ENCODE data around the gene WDR83.
"Not testable (repeated sequence)": the region's sequence is repeated elsewhere in the genome, so short reads cannot be mapped to it uniquely, and the experiment has no call there.

The WDR83 gene

GRCh38 chr19:12666265-12667048, at the start of gene WDR83, which contains the start of gene MAN2B1:
WDR83 (plus strand) TSS chr19:12666807; CDS start chr19:12669791, 2,984 bp downstream.
MAN2B1 (minus strand) TSS chr19:12666742; CDS start chr19:12666701, 41 bp downstream.
- DNase-seq: peak; percentile 60 to 69 (median 65)

GRCh38 chr19:12617646-12618045, 49.0 kb upstream of the WDR83 start:
- no peak for DNase-seq

- DNase-seq: not testable (repeated sequence)
Measured at GRCh38 chr19:12621253-12622024, 45.2 kb upstream of the WDR83 start.

- DNase-seq: no peak
Measured at GRCh38 chr19:12623361-12624031, 43.1 kb upstream of the WDR83 start.

- DNase-seq: no peak
Measured at GRCh38 chr19:12626958-12627357, 39.6 kb upstream of the WDR83 start.

- no peak for DNase-seq
Measured at GRCh38 chr19:12628040-12629022, 38.3 kb upstream of the WDR83 start.

GRCh38 chr19:12629215-12629614, 37.4 kb upstream of the WDR83 start:
- no peak for DNase-seq

- DNase-seq: no peak
Measured at GRCh38 chr19:12636631-12637030, 30.0 kb upstream of the WDR83 start.

- DNase-seq: no peak
Measured at GRCh38 chr19:12638611-12639182, 27.9 kb upstream of the WDR83 start.

GRCh38 chr19:12639901-12640613, 26.6 kb upstream of the WDR83 start:
- peak; percentile 66 to 80 (median 70) for DNase-seq

GRCh38 chr19:12641456-12641855, 25.2 kb upstream of the WDR83 start:
- no peak for DNase-seq

GRCh38 chr19:12642506-12642905, 24.1 kb upstream of the WDR83 start:
- DNase-seq: no peak

GRCh38 chr19:12643716-12644115, 22.9 kb upstream of the WDR83 start:
- not testable (repeated sequence) for DNase-seq

- DNase-seq: no peak
Measured at GRCh38 chr19:12646551-12646950, 20.1 kb upstream of the WDR83 start.

- DNase-seq: no peak
Measured at GRCh38 chr19:12647047-12647446, 19.6 kb upstream of the WDR83 start.

- DNase-seq: no peak
Measured at GRCh38 chr19:12647490-12648071, 19.0 kb upstream of the WDR83 start.

GRCh38 chr19:12648088-12648487, 18.5 kb upstream of the WDR83 start:
- no peak for DNase-seq

- DNase-seq: no peak
Measured at GRCh38 chr19:12649941-12650340, 16.7 kb upstream of the WDR83 start.

GRCh38 chr19:12652219-12652618, 14.4 kb upstream of the WDR83 start:
- DNase-seq: no peak

- no peak for DNase-seq
Measured at GRCh38 chr19:12655546-12655945, 11.1 kb upstream of the WDR83 start.
